ENCODE results near the gene PCSK6.
"Not testable (repeated sequence)": the region's sequence is repeated elsewhere in the genome, so short reads cannot be mapped to it uniquely, and the experiment has no call there.

The PCSK6 gene

DNA sequence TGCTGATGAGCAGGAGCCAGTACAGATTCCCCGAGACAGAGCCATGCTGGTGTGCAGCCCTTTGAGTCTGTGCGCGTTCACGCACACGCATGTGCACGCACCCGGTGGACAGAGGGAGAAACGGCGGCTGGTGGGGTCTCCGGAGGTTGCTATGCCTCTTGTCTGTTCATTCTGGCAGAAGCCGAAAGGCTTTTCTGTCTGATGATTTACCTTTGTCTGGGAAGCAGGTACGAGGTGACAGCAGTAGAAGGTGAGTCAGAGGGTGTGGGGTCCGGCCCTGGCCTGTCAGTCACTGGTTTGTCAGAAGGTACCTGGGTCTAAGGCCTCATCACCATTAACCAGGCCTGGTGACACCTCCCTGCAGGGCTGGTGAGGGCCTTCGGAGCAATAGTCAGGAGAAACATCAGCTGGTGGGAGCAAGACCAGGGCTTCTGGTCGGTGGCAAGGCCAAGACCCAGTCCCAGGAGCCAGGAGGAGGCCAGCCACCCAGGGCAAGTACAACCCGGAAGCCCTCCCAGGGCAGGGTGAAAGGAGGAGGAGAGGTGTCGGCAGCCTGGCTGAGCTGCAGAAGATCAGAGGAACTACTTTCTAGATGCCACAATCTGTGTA lies 7.5 kb downstream of the PCSK6 start:
- no peak for DNase-seq

DNA sequence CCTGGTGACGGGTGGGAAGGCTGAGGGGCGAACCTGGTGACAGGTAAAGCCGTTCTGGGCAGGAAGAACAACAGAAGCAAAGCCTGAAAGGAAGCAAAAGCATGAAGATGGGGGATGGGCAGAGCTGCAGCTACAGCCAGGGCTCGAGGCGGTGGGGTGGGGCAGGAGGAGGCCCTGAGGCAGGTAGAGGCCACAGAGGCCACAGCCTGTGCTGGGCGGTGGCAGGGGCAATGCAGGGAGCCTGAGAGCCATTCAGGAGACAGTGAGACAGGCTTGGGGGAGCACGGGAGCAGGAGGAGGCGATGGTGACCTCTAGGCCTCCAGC lies 8.2 kb downstream of the PCSK6 start:
- no peak for DNase-seq

DNA sequence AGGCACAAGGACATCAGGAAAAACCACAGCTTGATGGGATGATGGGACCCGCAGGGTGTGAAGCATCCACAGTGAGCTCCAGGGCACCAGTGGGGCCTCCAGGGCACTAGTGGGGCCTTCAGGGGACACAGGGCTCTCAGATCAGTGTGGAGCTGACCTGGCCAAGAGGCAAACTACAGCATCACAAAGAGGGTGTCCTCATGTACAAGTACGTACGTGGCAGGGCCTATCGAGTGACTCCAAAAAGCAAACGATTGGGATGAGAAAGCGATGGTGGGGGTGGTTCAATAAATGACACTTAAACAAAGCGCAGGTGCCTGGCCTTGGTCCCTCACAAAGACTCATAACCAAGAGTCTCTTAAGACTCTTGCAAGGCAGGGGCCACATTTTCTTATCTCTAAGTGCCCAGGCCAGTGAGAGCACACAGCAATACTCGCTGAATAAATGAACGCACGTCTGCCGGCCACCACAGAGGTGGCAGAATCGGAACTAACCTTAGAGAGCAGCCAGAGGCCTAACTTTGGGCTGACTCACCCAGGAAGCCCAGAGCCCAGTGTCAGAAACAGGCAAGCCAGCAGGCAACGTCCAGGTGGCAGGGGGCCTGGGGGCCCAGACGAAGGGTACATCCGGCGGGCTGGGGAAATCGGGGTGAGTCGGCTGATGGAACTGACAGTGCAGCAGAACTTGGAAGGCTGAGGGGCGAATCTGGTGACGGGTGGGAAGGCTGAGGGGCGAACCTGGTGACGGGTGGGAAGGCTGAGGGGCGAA lies 8.7 kb downstream of the PCSK6 start:
- no peak for DNase-seq

DNA sequence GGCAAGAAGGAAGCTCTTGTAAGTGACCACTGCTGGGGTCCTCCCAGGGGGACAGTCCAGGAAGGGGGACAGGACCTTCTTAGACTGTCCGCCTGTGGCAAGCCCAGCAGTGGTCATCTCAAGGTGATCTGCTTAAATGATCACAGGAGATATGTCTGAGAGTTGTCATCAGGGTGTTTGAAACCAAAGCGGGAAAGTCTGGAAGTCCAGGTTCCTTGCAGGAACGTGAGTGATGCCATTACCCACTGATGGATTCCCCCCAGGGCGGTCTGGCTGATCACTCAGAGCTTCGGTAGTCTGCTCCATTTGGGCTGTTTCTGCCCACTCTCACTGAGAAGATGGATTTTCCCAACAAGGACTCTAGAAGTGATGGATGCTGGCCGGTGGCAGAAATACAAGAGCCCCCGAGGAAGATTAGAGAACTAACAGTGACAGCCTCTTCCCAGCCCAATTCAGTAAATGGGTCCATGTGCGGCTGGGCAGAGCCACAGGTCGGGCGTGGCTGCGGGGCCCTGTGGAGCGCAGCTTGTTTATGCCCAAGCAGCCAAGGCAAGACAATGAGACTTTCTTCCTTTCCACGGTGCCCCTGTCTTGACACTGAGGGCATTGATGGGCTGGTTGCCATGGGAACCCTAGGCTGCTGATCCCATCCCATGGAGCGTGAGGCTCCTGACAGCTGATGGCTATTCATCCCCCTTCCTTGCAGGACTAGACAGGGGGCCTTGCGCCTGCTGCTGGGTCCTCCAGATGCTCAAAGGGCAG lies 9.5 kb downstream of the PCSK6 start:
- no peak for DNase-seq

DNA sequence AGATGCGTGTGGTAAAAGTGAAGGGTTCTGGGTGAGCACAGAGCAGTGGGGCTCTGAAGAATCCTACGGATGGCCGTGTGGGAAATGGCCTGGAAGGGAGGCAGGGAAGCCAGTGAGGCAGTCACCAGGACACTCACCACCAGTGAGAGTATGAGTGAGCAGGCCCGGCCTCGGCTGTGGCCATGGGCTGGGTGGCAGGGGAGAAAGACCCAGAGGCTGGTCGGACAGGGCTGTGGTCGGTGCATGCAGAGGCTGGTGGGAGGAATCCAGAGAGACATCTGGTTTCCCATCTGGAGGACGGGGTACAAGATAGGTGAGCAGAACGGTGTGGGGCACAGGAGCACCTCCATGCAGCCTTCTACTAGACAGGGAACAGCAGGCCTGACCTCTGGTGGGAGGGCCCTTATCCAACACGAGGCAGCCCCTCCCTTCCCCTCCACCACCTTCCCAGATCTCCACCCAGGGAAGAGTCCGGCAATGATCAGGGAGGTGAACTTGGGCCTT lies 10.1 kb downstream of the PCSK6 start:
- DNase-seq: no peak

DNA sequence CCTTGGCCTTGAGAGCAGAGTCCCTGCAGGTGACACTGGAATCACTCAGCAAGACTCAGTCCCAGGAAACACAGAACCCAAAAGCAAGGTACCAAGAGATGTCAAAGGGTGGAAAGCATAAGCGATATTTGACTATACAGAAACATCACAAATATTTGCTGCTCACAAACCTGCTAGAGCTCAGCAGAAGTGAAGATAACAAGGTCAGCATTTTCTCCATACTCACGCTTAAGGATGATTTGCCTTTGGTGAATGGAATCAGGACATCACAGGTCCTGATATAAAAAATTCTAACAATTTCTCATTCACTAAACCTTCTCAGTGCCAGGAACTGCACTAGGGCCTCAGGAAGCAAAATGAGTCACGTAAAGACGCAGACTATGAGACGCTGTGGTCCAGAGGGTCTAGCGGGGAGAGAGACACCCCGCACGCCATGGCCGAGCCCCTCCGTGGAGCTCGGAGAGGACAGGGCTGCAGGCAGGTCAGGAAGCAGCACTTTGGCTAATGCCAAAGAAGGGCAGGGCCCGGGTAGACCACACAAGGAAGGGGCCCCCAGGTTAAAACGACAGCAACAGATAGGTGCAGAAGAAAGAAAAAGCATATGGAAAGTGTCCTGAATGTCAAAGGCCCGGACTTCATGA lies 10.7 kb downstream of the PCSK6 start:
- no peak for DNase-seq

DNA sequence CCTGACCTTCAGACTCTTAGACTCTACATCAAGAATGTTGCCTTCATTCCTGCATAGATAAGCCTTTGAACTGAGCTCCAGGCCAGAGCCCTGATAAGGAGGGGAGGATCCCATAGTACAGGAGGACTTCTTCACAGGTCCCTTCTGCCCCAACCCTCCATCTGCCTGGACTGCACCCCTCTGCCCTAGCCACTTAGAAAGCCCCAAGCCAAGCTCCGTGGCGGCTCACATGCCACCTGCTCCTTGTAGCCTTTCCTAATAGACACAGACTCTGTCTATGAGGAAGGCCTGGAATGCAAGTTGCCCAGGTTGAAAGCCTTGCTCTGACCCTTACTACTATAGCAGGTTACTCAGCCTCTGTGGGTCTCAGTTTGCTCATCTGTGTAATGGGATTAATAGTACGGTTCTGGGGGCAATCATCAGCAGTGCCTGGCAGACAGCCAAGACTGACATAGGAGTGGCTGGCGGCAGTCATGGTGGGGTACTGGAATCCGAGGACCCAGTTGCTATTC lies 11.6 kb downstream of the PCSK6 start:
- no peak for DNase-seq

DNA sequence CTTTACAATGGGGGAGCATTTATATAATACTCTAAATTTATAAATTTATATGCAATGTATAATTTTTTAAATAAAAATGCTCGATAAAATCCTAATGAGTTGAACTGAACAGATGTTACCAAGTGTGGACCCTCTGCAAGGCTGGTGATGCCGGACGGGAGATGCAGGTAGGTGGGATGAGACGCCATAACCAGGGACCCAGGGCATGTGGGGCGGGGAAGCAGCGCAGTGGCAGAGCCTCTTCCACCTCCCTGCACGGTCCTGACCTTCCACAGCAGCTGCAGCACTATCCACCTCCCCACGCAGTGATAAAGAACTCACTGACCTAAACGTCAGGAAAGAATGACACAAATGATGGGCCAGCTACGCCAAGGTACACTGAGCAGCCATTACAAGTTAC lies 12.8 kb downstream of the PCSK6 start:
- DNase-seq: no peak

DNA sequence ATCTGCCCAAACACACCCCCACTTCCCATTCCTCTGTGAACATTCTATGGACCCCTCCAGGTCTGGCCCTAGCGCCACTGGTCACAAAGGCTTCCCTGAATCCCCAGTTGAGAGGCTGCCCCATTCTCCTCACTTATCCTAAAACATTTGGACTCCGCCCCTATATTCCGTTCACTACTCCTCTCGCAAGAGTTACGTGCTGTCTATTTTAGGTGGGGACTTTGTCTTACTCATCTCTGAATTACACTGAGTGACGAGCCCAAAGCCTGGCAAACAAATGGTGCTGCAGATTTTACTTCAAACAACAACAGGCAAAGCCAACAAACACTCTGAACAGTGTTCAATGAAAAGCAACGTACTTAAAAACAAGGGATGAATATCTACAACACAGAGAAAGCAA lies 14.5 kb downstream of the PCSK6 start:
- DNase-seq: no peak

DNA sequence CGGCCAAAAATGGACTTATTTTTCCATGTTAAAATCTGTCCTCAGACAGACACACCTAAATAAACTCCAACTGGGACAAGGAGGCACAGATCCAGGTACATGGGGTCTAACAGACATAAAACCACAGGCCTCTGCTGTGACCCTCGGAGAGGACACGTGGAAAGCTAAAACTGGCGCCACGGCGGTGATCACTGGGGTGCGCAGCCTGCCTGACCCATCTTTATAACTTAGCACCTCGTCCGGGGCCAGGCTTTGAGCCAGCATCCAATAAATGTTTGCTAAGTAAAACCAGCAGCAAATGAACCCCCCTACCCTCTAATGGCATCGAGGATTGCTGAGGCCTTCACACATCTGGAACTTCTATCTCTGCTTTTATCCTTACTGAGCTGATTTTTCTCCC lies 15.3 kb downstream of the PCSK6 start:
- no peak for DNase-seq

DNA sequence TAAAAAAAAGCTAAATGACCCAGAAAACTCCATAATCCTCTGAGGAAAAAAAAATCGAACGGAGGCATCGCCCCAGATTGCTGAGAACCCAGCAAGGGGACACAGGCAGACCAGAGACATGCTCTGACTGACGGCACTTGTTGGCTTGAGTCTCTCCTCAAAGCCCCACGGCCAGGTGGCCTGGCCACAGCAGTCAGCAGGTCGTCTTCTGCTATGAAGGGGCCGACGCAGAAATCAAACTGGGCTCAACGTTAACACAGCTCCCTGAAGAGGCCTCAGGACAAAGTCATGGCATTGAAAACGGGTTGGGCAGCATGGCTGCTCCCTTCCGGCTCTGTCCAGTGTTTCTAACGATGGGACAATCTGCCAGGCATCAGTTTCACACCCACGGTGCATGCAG lies 17.5 kb downstream of the PCSK6 start:
- DNase-seq: no peak

DNA sequence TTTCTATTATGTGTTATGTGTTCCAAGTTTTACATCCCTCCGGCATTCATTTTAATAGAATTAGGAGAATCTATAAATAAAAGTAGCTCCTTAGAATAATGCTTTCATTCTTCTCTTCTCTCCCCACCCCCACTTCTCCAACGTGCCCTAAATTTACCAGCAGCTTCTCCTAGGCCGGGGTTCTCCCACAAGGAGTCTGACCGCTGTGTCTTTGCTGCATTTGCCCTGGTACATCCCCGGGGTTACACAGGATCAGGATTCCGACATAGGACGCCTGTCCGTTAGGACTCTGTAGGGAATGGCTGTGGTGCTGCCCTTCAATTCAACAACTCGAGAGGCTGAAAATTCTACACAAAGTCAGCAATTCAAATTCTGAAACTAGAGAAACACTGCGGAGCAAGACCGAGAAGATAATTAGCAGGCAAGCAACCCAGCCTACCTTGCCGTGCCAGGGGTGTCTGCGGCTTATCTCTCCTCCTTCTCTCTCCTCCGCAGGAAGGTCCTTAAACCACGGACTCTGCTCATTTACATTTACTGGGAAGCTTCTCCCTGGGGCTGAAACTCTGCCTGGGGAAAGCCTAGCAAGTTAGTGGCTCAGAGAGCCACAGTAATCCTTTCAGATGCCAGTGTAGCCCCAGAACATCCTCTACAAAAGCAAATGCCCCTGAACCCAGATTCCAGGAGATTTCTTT lies 18.8 kb downstream of the PCSK6 start:
- DNase-seq: no peak

DNA sequence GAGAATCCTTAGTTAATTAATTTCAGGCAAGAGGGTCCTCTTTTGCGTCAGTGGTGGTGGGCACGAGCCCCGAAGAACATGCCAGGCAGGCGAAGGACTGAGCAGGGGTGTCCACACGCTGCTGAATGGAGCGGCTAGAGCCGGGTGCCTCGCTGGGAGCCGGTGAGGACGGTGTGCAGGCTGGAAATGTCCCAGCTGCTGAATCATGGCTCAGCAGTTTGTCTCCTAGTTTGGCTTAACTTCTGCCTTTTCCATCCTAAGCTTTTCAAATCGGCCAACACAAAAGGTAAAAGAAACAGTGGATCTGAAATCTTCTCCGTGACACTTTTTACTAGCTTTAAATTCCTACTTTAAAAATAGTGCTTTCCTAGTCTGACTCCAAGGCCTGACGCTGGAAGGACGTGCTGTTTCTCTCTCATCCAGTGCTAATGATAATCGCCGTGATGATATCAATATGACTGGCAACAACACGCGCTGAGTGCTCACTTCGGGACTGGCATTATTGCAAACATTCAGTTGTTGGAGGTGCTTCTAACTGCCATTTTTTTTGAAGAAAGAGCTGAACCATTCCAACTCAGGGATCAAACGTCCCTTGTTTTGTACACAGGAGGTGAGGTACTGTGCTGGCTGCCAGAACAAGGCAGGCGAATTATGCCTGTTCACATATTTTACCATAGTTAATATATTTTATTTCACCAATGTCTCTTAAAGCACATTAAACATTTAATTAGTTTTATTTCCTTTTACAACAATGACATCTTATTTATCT lies 19.8 kb downstream of the PCSK6 start:
- DNase-seq: no peak

DNA sequence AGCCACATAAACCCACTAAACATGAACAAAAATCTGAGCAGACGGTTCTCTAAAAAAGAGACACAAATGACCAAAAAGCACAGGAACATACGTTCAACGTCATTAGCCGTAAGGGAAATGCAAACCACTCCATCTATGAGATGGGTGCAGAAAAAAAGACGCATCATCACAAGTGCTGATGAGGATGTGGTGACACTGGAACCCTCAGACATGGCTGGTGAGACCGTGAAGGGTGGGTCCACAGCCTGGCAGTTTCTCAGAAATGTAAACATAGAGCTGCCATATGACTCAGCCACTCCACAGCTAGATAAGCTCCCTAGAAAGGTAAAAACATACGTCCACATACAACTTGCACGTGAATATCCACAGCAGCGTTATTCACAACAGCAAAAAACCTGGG lies 23.3 kb downstream of the PCSK6 start:
- no peak for DNase-seq

DNA sequence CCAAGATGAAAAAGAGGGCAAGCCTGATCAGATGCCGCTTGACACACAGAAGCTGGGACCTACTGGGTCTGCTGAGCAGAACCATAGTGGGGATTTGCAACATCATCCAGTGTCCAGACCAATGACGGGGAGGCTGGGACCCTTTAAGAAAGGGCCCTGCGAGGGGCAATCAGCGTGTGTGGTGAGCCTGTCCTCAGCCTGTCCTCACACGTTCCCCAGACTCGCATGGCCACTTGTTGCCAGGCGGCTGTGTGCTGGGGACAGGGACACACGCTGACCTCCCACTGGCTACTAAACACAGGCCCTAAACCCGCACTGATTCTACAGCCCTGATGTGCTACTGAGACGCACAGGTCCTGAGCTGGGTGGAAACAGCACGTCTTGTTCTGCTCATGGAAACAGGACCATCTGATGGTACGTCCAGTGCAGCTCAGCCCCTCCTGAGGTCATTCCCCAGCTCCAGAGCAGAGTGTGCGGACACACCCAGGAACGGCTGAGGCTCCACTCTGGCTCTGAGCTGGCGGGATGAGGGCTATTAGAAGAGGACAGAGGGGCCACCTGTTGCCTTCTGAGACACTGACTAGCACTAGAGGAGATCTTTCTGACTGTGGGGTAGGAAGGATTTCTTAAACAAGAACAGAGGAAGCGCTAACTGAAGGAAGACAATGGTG lies 24.4 kb downstream of the PCSK6 start:
- no peak for DNase-seq

DNA sequence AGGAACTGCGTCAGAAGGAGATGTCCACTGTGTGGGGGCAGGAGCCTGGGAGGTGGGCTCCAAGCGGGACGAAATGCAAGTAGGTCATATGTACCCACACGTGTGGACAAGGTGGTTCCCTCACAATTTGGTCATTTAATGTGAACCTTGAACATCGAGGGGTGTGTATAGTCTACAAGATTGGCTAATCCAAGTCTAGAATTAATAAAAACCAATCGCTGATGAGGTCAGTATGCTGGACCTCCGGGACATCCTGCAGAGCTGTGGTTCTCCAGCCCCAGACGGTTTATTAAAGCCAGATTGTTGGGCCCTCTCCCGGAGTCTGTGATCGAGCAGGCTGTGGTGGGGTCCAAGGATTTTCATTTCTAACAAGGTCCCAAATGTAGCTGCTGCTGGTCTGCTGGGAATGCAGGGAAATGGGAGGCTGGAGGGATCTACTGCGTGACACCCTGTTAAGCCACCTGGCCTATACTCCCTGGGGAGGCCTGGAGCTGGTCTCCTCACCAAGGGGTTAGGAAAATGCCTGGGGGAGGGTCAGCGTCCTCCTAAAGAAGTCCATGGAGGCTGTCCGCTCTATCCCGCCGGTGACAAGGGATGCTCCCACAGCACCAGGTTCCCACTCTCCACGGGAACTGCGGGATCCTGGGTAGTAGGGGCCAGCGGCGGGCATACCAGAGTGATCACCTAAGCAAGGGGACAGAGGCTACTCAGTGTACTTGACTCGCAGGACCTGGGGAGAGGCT lies 25.1 kb downstream of the PCSK6 start:
- no peak for DNase-seq

DNA sequence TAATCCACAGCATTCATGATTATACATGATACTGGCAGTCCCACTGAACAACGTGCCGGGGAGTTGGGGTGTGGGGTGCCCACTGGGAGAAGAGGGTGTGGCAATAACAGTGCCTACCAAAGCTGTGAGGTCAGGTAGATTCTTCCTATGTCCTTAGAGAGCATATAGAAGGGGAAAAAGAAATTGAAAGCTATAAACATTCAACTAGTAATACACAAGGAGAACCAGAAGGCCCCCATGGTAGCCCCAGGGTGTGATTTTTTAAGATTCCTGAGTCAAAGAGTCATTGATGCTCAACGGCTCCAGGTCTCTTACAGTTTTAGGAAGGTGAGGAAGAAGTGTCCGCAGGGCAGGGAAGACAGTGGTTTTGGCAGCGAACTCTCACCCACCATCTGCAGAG lies 25.8 kb downstream of the PCSK6 start:
- DNase-seq: not testable (repeated sequence)

DNA sequence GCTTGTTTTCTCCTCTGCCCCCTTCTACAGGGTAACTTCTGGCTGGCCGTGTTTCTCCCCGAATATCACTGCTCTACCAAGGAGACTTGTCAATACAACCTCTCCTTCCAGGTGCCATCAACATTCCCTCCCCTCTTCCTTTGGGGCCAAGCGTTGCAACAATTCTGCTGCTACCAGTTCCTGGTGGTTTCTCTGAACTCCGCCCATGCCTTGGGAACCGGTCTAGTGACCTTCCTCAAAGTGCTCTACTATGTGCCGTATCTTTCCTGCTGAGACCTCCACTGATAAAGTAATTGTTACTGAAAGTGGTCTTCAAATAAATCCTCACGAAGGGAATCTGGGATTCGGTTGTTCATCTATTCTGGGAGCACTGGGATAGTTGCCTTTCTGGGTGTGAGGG lies 26.2 kb downstream of the PCSK6 start:
- no peak for DNase-seq

DNA sequence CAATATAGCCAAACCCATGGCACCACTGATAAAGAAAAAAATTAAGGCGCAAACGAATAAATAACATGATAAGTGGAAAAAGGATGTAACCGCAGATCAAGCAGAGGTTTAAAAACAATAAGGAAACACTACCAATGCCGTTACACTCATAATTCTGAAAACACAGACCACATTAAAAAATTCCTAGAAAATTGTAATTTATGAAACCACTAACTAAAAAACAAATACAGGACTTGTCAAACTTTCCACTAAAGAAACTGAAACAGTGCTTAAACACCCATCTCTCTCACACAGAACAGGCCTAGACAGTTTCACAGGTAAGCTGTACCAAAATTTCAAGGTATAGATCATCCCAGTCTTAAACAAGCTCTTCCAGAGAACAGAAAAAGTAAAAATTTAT lies 28.4 kb downstream of the PCSK6 start:
- DNase-seq: no peak

DNA sequence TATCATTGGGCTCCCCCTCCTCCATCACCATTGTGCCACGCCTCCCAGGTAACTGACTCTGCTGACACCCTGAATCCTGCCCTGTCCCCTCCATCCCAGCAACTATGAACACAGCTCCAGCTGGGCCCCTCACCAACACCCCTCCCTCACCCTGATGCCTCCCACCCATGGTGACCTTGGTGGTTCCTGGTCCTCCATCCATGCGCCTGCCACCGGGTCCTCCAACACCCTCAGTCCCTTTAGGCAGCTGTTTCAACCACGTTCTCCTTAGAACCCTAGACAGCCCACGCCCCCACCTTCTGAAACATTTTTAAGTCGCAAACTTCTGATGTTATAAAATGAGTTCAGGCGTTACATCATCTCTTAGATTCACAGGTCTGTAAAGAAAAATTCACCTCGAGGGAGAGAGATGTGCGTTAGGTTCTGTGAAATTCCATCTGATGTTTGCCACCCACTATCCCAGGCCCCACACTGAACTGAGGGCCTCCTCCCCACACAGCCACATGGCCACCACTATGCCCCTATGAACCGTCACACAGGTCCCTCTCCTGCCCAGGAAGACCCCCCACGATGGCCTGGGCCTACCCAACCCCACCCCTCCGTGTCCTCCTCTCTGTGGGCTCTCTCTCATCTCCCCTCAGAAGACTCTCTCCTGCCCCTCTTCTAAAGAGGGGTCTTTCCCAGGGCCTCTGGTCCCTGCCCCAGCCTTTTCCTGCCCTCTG lies 29.8 kb downstream of the PCSK6 start:
- no peak for DNase-seq

Data from GF-D8 (cell line).